Thyroid gland (tissue), 4 donors: ENCODE results near the gene KLHL42.

Experiments used
- POLR2A ChIP-seq, 2 donors: fragments of 450-650 bp; IDR thresholded peaks; one replicate each; pipeline ENCODE4 v1.6.1; 2017; ENCODE audit warnings: antibody characterized with exemption in 2 of 2, mild to moderate bottlenecking in 2 of 2, moderate library complexity in 1 of 2
- TF ChIP-seq, protein P1 (sequence below), 6 experiments: fragments of 200-600 bp in 3 of 6; fragments of 450-650 bp in 3 of 6; sonication (generic) in 3 of 6; IDR thresholded peaks; one replicate each; pipeline ENCODE4 v1.5.1; 2016 to 2019; ENCODE audit warnings: antibody characterized with exemption in 6 of 6, mild to moderate bottlenecking in 2 of 6, inconsistent platforms in 1 of 6, moderate library complexity in 1 of 6

GRCh38 chr12:27787559-27787958 lies 7.5 kb downstream of the KLHL42 start:
- TF ChIP-seq, protein P1, sequence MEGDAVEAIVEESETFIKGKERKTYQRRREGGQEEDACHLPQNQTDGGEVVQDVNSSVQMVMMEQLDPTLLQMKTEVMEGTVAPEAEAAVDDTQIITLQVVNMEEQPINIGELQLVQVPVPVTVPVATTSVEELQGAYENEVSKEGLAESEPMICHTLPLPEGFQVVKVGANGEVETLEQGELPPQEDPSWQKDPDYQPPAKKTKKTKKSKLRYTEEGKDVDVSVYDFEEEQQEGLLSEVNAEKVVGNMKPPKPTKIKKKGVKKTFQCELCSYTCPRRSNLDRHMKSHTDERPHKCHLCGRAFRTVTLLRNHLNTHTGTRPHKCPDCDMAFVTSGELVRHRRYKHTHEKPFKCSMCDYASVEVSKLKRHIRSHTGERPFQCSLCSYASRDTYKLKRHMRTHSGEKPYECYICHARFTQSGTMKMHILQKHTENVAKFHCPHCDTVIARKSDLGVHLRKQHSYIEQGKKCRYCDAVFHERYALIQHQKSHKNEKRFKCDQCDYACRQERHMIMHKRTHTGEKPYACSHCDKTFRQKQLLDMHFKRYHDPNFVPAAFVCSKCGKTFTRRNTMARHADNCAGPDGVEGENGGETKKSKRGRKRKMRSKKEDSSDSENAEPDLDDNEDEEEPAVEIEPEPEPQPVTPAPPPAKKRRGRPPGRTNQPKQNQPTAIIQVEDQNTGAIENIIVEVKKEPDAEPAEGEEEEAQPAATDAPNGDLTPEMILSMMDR (IDR thresholded peaks at IDR 0.05), result no peak
- no peak for TF ChIP-seq POLR2A (IDR thresholded peaks at IDR 0.05)
